Activated B cell treated with CpG ODN at 0.5 μM for 24 hours (primary cell): ENCODE results near the gene DCLRE1C. TPM values are rescaled to one million over a fixed set of nuclear protein-coding genes. Genes with fewer than 3 reads are reported as not detected.
A peak's percentile ranks its signal among the peaks of the same experiment; 100 is the strongest.
"Not testable (repeated sequence)": the region's sequence is repeated elsewhere in the genome, so short reads cannot be mapped to it uniquely, and the experiment has no call there.

Source experiments
- ATAC-seq: fragments of 200-7000 bp; cut with Tn5 transposase; one replicate; pipeline ENCODE4 v1.10.0; 2021; ENCODE audit warnings: low read depth, mild to moderate bottlenecking, moderate library complexity
- CTCF ChIA-PET: fragments of 350-600 bp; sonication (Branson Sonifier 250); formaldehyde crosslinking; loops from one replicate; lab custom pipeline; 2021; ENCODE audit warnings: antibody characterized with exemption; lab: Charles Lee
- POLR2A ChIA-PET: fragments of 350-600 bp; sonication (Branson Sonifier 250); formaldehyde crosslinking; loops from one replicate; lab custom pipeline; 2021; ENCODE audit warnings: antibody characterized with exemption; lab: Charles Lee
- DNase-seq: peaks from one replicate; pipeline ENCODE4 v3.0.0; 2022
- H3K27ac Mint-ChIP-seq: one replicate; pipeline ENCODE4 v1.8.0; 2020; ENCODE audit warnings: mixed read lengths
- H3K27me3 Mint-ChIP-seq: one replicate; pipeline ENCODE4 v1.8.0; 2021; ENCODE audit warnings: mixed read lengths
- H3K36me3 Mint-ChIP-seq: one replicate; pipeline ENCODE4 v1.8.0; 2021; ENCODE audit warnings: low read depth, mixed read lengths
- H3K4me1 Mint-ChIP-seq: one replicate; pipeline ENCODE4 v1.8.0; 2021; ENCODE audit warnings: mixed read lengths
- H3K4me3 Mint-ChIP-seq: one replicate; pipeline ENCODE4 v1.8.0; 2020; ENCODE audit warnings: mild to moderate bottlenecking, mixed read lengths
- H3K9me3 Mint-ChIP-seq: one replicate; pipeline ENCODE4 v1.8.0; 2020; ENCODE audit warnings: mixed read lengths
- CTCF ChIP-seq: fragments of 200-600 bp; IDR thresholded peaks from one replicate; pipeline ENCODE4 v1.8.0; 2022; ENCODE audit warnings: antibody characterized with exemption, mild to moderate bottlenecking
- intact Hi-C: fragments of 100-400 bp; cut with micrococcal nuclease; formaldehyde crosslinking; loops from one replicate; pipeline ENCODE4 v1.15.1; 2024
- total RNA-seq: library from RNA; stranded (reverse); gene quantifications from 2 replicates; pipeline ENCODE4 v1.2.3, GENCODE V29; 2022

The DCLRE1C gene
- total RNA-seq, 1 donor from 2014 or later, result 43.8 TPM

GRCh38 chr10:14952851-14953423 is 959 bp downstream of the DCLRE1C start:
- Mint-ChIP-seq H3K36me3 (peaks cover 20% of the 10 kb centered on the region), H3K4me3 (peak overlapping the region; percentile 90), H3K4me1 (peaks cover 53% of the 10 kb centered on the region), H3K9me3 (no peaks in the 10 kb centered on the region), H3K27me3 (no peaks in the 10 kb centered on the region), H3K27ac (peak overlapping the region; percentile 96)
- POLR2A ChIA-PET, result interaction anchor here (0.7 to 2.8 kb wide), 14 partner anchors 9 to 398 kb away, joined by 3 to 30 read pairs (median 3); partner anchors contain the start of gene SUV39H2
- CTCF ChIA-PET, result interaction anchor here (1.6 kb wide), 1 partner anchor 19 kb away, joined by 6 read pairs; no protein-coding TSS in a partner anchor
- no peak for DNase-seq
- no peak for ATAC-seq
- TF ChIP-seq CTCF, result no peak
- intact Hi-C loops, result loop anchor here (5.0 kb wide), 4 partner anchors 211 to 1651 kb away; partner anchors contain the start of gene PHYH

GRCh38 chr10:14949291-14949690 is 4.6 kb downstream of the DCLRE1C start:
- H3K9me3 Mint-ChIP-seq, result no peaks in the 10 kb centered on the region
- CTCF ChIA-PET, result no interaction called here
- no peak overlapping the region for H3K27ac Mint-ChIP-seq
- no peak for ATAC-seq
- intact Hi-C loops, result no loop called here
- no peak for DNase-seq
- no peak for TF ChIP-seq CTCF
- no peaks in the 10 kb centered on the region for H3K27me3 Mint-ChIP-seq
- peaks cover 46% of the 10 kb centered on the region for H3K4me1 Mint-ChIP-seq
- POLR2A ChIA-PET, result interaction anchor here (1.3 kb wide), 1 partner anchor 10 kb away, joined by 5 read pairs; the partner anchor contains the start of gene MEIG1
- H3K36me3 Mint-ChIP-seq, result peaks cover 46% of the 10 kb centered on the region
- H3K4me3 Mint-ChIP-seq, result no peak overlapping the region

GRCh38 chr10:14947268-14947667 is 6.6 kb downstream of the DCLRE1C start:
- TF ChIP-seq CTCF, result no peak
- ChIA-PET POLR2A (no interaction called here), CTCF (no interaction called here)
- H3K4me1 Mint-ChIP-seq, result peaks cover 34% of the 10 kb centered on the region
- peaks cover 64% of the 10 kb centered on the region for H3K36me3 Mint-ChIP-seq
- no peak overlapping the region for H3K4me3 Mint-ChIP-seq
- H3K27ac Mint-ChIP-seq, result no peak overlapping the region
- DNase-seq (no peak), ATAC-seq (no peak)
- H3K27me3 Mint-ChIP-seq, result no peaks in the 10 kb centered on the region
- H3K9me3 Mint-ChIP-seq, result no peaks in the 10 kb centered on the region
- intact Hi-C loops, result no loop called here

- Mint-ChIP-seq H3K27me3 (no peaks in the 10 kb centered on the region), H3K4me1 (peaks cover 24% of the 10 kb centered on the region), H3K36me3 (peaks cover 69% of the 10 kb centered on the region), H3K9me3 (no peaks in the 10 kb centered on the region), H3K27ac (no peak overlapping the region), H3K4me3 (no peak overlapping the region)
- ChIA-PET POLR2A (interaction anchor here (0.6 to 1.6 kb wide), 2 partner anchors 8 to 18 kb away, joined by 3 read pairs; no protein-coding TSS in a partner anchor), CTCF (no interaction called here)
- DNase-seq (no peak), ATAC-seq (no peak)
- no peak for TF ChIP-seq CTCF
- intact Hi-C loops, result no loop called here
Observed at GRCh38 chr10:14945108-14945507, 8.8 kb downstream of the DCLRE1C start.

GRCh38 chr10:14942950-14943338 is 11.0 kb downstream of the DCLRE1C start:
- H3K36me3 Mint-ChIP-seq, result peaks cover 68% of the 10 kb centered on the region
- POLR2A ChIA-PET, H3K27me3 Mint-ChIP-seq, H3K27ac Mint-ChIP-seq, H3K9me3 Mint-ChIP-seq, DNase-seq, intact Hi-C loops, CTCF ChIA-PET, ATAC-seq, H3K4me3 Mint-ChIP-seq: not testable (repeated sequence)
- peaks cover 19% of the 10 kb centered on the region for H3K4me1 Mint-ChIP-seq

GRCh38 chr10:14942147-14942949 is 11.5 kb downstream of the DCLRE1C start:
- POLR2A ChIA-PET, DNase-seq, H3K27me3 Mint-ChIP-seq, CTCF ChIA-PET, intact Hi-C loops, H3K4me3 Mint-ChIP-seq, H3K9me3 Mint-ChIP-seq: not testable (repeated sequence)
- peak; percentile 89 for ATAC-seq
- Mint-ChIP-seq H3K36me3 (peaks cover 65% of the 10 kb centered on the region), H3K4me1 (peaks cover 19% of the 10 kb centered on the region), H3K27ac (peak overlapping the region; percentile 13)

GRCh38 chr10:14938971-14939370 is 14.9 kb downstream of the DCLRE1C start:
- Mint-ChIP-seq H3K36me3 (peaks cover 70% of the 10 kb centered on the region), H3K4me1 (peaks cover 19% of the 10 kb centered on the region)
- H3K27me3 Mint-ChIP-seq, H3K9me3 Mint-ChIP-seq, H3K27ac Mint-ChIP-seq, DNase-seq, intact Hi-C loops, CTCF ChIA-PET, POLR2A ChIA-PET, ATAC-seq, H3K4me3 Mint-ChIP-seq: not testable (repeated sequence)
